Activated CD4-positive, alpha-beta T cell treated with anti-CD3 and anti-CD28 coated beads for 1 hour (primary cell): ENCODE results near the gene FUCA2.
"Not testable (repeated sequence)": the region's sequence is repeated elsewhere in the genome, so short reads cannot be mapped to it uniquely, and the experiment has no call there.

Experiments
- DNase-seq: peaks from one replicate; pipeline ENCODE4 v3.0.0-alpha.2; 2020

FUCA2 gene

DNA sequence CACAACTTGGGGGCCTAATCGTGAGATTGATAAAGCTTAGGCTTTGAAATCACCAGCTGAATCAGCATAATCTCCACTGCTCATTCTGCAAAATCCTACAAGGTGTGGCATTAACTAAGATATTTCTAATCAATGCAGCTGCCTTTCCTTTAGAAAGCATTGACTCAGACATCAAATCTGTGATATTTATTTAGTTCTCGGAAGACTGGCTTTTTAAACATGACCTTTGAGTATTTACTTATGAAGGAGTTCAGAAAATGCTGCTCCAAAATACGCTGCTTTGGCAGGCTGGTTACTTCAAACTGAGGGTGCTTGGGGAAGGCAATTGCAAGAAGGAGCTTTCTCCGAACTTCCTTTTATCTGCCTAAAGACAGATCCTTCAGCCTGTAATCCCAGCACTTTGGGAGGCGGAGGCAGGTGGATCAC is 23.7 kb upstream of the FUCA2 start:
- no peak for DNase-seq

DNA sequence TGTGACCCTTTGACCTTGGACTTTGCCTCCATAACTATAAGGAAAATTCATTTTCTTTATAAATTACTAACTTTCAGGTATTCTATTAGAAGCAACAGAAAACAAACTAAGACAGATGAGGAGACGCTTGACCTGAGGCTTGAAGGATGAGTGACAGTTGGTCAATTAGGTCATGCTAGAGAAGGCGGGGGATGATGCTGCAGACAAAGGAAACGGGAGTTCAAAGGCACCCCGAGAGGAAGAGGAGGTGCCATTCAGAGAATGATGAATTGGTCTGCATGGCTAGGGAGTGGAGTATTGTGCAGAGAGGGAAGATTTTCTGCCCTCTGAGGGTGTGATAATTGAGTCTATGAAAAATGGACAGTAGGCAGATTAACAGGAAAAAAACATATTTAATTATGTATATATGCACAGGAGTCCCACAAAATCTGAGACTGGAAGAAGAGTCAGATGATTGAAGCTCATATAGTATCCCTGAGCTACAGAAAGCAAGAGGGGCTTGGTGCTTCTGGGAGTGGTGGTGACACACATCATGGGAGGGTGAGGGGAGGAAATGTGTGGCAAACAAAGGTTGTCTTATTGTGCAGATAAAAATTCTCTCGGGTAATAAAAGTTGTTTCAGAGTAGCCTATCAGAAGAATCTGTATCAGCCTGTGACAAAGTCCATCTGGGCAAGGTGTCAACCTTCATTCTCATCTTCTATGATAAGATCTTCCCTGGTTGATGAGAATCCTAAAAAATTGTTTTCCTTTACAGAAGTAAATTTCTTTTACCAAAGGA is 20.4 kb upstream of the FUCA2 start:
- DNase-seq, result no peak

DNA sequence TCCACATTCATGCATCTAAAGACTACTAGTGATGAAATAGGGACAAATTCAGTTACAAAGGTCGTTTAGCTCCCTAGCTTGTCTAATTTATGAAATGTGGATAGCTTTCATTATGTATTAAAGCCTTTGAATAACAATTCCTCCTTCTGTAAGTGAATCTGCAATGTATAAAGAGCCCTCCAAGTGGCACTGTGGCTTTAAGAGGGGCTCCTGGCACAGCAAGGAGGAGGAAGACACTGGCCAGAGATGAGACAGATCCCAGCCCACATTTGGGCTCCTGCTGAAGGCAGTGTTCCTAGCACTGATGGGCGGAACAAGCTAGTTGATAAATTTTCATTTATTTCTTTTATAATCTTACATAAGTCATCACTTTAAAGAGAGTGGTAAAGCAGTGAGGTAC is 17.6 kb upstream of the FUCA2 start:
- no peak for DNase-seq

DNA sequence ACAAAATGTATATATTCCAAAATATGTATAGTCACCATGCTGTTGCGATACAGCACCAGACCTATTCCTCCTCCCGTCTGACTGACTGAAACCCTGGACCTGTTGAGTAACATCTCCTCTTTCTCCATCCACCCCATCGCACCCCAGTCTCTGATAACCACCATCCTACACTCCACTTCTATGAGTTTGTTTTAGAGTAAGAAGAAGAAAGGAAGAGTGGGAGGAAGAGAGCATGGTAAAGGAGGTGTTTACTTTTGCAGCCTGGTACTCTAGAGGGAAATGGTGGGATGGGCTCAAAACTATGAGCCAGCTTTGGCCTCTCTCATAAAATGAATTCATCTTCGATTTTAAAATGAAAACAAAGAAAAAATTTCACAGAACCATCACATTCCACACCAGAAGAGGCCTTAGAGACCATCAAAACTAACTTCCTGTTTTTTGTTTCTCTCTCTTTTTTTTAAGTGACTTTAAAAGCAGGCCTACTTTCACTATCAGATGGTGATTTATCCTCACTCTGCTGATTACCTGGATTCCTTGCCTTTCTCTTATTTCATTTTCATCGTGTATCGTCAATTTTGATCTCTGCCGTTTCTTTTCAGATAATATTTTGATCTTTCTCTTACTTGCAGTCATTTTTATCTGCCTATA is 16.8 kb upstream of the FUCA2 start:
- DNase-seq, result no peak

DNA sequence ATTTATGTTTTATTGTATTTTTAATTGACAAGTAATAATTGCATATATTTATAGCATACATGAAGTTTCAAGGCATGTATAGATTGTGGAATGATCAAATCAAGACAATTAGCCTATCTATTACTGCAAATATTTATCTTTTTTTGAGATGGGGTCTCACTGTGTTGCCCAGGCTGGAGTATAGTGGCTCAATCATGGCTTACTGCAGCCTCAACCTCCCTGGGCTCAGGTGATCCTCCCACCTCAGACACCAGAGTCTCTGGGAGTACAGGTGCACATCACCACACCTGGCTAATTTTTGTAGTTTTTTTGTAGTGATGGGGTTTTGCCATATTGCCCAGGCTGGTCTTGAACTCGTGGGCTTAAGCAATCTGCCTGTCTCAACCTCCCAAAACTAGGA is 16.2 kb upstream of the FUCA2 start:
- no peak for DNase-seq

DNA sequence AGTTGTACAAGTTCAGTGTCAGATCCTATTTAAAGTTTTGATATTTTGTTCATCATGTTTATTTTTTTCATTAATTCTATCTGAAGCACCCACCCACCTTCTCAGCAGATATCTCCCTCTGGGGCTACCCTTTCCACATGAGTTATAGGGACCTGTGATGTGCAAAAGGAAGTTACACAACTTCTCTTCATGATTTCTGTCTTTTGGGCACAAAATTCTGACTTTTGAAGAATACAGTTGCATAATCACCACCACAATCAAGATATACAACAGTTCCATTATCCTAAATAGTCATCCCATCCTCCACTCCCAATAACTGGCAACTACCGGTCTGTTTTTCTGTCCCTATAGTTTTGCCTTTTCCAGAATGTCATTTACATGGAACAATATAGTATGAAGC is 13.8 kb upstream of the FUCA2 start:
- DNase-seq, result no peak

DNA sequence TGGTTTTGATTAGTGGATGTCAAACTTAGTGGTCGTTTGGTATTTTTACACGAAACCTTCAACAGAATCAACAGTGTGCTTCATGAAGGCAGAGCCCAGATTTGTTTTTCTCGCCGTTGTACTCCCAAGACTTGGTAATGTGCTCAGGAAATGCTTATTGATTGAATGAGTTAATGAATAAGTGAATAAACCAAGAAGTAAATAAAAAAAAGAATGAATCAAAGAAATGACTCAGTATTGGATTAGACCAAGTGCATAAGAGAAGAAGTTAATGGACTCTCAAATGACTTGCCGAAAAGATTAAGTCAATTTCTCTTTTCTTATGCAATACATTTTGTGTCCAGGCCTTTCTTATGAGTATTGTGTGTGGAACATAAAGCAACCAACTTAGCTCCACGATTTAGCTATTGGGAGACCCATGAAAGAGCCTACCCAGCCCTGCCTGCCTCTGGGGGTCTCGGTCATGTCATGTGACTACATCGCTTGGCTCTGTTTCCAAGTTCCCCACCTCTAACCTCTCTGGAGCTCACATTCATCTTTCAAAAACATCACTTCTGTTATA is 10.6 kb upstream of the FUCA2 start:
- no peak for DNase-seq

DNA sequence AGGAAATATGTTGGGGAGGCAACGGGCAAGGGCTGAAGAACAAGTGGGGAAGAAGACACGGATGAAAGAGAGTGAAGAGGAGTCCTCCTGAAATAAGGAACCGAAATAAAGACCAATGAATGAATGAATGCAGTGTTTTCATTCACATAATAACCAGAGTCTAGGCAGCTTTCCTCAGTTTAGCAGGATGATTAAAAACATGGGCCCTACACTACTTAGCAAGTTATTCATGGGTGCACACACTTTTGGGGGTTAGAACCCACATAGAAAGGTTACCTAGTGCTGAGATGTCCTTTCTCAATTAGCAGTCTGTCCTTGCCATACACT is 5.9 kb upstream of the FUCA2 start:
- DNase-seq, result no peak

DNA sequence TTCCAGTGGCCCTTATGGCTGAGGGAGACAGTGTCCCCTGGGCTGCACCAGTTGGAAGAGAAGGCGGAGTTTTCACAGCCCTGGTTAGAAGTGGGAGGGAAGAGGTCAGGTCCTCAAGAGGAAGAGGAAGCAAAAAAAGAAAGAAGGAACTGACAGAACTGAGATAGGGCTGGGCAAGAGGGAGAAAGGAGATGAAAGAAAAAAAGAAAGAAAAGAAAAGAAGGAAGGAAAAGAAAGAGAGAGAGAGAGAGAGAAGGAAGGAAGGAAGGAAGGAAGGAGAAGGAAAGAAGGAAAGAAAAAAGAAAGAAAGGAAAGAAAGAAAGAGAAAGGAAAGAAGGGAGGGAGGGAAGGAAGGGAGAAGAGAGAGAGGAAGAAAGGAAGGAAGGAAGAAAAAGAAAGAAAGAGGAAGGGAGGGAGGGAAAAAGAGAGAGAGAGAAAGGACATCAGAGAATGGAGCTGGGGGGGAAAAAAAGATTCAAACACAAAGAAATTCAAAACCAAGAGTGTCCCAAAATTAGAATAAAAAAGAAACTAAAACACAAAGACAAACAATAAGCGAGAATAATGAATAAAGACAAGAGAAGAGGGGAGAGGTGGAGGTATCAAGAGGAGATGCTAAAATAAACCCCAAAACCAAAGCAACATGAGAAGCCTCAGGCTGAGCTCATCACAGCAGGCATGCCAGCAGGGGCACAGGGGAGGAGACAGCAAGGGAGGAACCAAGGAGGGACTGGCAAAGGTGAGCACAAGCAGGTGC is 5.3 kb upstream of the FUCA2 start:
- DNase-seq, result no peak

DNA sequence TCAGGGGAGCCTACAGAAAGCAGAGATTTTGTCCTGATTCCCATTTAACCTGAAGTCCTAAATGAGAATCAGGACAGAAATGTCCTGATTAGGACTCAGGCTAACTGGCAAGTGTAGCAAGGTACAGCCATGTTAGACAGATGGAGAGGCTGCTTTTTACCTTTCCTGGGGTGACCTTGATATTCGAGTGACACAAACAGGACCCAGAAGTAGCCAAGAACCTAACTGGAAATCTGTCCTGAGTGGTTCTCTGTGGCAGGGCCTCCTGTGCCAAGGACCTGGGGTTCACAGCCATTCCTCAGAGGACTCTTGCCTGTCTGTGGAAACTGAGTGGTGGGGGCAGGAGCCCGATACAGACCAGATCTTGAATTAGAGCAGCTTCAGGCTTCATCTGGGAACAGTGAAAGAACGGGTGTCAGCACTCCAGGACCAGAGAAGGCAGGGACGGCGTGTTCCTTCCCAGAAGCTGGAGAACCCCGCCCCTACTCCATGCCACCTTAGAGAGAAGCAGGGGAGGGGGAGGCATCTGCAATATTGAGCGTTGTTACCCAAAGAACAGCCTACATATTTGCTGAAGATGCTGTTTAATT is 4.3 kb upstream of the FUCA2 start:
- no peak for DNase-seq

DNA sequence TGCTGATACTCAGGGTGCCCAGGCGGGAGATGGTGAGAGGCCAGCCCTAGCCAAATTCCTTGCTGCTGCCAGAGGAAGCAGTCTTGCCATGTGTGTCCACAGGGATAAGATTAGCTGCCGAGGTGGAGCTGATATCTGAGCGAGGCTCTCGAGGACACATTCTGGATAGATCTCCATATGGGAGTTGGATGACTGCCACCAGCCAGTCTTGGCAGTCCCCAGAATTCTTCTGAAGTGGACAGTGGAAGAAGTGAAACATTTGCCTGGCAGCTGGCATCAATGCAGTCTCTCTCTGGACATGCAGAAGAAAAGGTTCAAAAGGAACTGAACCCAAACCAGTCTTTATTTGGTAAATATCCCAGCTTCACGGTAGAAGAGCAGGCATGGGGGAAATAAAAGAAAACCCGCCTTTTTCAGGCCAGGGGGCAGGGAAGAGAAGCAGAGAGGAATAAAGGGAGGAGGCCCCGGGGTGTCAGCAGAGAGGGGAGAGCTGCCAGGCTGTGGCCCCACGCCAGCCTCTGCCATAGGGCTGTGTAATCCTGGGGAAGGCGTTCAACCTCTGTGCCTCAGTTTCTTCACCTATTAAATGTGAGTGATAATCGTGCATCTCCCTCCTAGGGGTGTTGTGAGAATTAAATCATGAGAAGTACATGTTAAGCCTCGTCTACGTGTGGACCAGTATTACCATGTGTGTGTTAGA is 3.7 kb upstream of the FUCA2 start:
- DNase-seq, result no peak

DNA sequence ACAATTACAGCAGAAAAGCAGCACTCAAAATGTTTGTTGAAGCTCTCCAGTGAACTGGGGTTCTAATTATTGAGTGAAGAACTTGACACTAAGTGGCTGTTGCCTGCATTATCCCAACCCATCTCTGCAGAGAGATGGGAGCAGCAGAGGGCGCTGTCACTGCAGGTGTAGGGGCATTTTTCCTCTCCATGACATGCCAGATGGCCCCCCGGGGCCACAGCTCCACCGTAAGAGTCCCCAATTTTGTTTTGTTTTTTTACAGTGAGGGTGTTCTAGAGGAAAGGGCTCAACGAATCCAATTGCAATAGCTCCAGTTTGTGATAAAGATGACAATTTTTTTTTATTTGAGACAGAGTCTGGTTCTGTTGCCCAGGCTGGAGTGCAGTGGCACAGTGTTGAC is 1.9 kb upstream of the FUCA2 start:
- peak; percentile 21 for DNase-seq

DNA sequence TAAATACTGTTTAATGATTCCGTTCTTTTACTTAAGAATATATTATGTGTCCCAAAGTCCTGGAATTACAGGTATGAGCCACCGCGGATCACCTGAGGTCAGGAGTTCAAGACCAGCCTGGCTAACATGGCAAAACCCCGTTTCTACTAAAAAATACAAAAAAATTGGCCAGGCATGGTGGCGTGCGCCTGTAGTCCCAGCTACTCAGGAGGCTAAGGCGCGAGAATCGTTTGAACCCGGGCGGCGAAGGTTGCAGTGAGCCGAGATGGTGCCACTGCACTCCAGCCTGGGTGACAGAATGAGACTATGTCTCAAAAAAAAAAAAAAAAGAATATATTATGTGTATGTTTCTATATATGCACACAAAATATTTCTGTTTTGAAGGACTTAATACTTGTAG is 1.2 kb downstream of the FUCA2 start:
- not testable (repeated sequence) for DNase-seq

DNA sequence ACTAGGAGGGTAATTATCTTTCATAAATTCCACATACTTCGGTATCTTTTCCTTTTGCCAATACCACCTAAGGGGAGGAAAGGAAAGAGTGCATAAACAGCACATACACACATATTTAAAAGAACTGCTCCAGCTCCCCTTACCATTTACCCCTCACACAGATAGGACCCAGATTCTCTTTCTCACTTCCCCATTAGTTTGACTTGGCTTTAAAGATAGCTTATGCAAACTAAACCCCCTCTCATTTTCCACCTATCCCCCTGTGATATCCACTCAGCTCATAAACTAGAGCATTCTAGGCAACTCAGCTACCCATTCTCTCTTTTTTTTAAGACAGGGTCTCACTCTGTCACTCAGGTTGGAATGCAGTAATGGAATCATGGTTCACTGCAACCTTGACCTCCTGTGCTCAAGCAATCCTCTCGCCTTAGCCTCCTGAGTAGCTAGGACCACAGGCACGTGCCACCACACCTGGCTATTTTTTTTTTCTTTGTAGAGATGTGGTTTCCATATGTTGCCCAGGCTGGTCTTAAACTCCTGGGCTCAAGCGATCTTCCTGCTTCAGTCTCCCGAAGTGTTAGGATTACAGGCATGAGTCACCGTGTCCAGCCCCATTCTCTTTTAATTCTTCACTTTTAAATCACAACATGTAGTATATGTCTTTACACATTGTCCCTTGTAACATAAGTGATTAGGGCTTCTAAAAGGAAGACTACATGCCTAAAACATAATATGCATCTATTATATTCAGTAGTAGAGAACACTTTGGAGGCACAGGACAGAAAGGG is 4.0 kb downstream of the FUCA2 start:
- DNase-seq, result no peak

DNA sequence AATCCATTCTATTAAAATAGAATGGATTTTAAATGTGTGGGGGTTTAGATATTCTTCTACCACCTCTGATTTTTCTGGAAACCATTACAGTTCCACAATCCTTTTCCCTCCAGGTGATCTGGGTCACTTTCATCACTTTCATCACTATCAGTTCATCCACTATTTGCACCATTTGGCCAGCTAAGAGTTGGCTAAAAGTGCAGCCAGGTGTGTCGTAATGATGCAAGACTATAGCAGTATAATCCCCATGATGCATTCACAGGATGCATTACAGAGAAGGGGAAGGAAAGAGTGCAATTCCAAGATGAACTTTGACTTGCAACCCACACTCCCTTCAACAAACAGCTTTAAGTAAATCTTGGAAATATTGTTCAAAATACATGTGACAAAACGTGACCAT is 4.9 kb downstream of the FUCA2 start:
- no peak for DNase-seq

DNA sequence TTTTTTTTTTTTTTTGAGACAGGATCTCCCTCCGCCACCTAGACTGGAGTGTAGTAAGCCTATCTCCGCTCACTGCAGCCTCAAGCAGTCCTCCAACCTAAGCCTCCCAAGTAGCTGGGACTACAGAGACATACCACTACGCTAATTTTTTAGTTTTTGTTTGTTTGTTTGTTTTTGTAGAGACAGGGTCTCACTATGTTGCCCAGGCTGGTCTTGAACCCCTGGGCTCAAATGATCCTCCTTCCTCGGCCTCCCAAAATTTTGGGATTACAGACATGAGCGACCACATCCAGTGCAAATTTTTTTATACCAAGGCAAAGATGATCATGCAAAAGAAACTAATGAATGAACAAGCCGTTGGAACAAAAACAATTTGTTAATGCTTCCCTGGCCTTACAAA is 5.3 kb downstream of the FUCA2 start:
- DNase-seq, result no peak

DNA sequence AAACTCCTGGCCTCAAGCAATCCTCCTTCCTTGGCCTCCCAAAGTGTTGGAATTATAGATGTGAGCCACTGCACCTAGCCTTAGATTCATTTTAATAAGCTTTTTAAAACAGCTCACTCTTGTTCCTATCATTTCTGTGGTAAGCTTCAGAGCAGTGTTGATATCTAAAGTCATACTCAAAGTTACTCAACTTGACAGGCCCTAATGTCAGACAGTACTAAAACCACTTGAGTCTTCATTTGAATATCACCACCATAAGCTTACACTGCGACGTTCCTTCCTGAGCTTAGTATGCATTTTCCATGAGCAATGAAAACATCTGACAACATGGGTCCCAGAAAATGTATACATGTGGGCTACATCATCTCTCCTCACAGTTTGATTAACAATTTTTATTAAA is 6.0 kb downstream of the FUCA2 start:
- no peak for DNase-seq

DNA sequence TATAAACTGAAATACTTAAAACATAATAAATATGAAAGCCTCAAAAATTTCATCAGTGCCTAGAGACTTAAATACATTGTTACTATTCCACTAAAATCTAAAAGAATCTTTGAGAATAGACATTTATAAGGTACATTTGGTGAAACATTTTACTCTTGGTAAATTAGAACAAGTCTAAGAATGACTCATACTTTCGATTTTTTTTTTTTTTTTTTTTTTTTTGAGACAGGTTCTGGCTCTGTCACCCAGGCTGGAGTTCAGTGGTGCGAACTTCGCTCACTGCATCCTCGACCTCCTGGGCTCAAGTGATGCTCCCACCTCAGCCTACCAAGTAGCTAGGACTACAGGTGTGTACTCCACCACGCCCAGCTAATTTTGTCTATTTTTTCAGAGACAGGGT is 6.4 kb downstream of the FUCA2 start:
- no peak for DNase-seq

DNA sequence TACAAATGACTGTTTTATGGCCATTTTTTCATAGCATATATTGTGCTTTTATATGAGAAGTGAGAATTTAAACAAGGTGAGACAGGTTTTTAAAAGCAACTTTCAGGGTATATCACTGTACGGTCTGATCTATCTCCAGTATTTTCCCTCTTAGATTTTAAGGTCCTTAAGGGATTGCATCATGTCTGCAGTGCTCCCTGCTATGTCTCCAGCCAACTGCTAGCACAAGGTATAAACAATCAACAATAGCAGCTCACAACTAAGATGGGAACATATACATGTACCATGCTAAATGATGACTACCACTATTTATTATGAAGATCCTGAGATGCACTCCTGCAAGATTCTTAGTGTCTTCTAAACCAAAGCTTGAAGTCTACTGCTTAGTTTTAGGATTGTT is 7.2 kb downstream of the FUCA2 start:
- no peak for DNase-seq

DNA sequence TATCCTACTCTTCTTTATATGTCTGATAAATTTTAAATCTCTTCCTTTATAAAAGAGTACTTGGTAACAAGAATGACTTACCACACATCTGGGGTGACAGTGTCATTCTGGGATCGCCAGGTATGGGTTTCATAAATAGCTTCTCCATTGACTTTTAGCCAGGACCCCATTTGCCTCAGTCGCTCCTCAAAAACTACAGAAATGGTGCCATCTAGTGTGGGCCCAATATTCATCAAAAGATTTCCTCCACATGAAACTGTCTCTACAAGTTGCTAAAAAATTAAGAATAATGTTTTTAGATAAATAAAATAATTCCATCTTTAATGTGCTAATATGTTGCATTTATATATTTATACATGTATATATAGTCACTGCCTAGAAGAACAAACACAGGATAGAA is 9.7 kb downstream of the FUCA2 start:
- DNase-seq, result no peak

DNA sequence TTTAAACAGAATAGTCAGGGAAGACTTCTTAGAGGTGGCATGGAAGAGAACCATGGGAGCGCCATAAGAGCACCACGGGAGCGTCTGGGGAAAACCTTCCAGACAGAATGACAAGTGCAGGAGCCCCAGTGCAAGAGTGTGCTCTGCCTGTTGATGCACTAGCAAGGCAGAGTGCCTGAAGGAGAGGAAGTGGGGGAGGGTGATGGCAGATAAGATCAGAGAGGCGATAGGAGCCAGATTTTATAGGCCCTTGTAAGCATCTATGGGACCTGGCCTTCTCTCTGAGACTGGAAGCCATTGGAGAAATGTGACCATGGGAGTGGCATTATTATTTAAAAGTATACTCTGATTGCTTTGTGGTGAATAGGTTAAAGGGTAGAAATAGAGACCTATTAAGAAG is 13.1 kb downstream of the FUCA2 start:
- DNase-seq, result no peak

DNA sequence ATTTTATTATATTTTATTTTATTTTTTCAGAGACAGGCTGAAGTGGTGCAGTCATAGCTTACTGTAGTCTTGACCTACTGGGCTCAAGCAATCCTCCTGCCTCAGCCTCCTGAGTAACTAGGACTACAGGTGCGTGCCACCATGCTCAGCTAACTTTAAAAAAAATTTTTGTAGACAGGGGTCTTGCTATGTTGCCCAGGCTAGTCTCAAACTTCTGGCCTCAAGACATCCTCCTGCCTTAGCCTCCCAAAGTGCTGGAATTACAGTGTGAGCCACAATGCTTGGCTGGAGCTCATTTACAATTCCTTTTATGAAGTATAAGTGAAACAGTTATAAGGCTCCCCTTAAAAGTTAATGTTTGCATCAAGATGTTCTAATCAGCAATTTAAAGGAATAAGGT is 14.5 kb downstream of the FUCA2 start:
- no peak for DNase-seq
